Measurements from ENCODE around the gene MINPP1. TPM values are rescaled to one million over a fixed set of nuclear protein-coding genes. Genes with fewer than 3 reads are reported as not detected.
A peak's percentile ranks its signal among the peaks of the same experiment; 100 is the strongest.

Gene MINPP1
- total RNA-seq, 1 experiment from 2014 or later, result 25.5 TPM

DNA sequence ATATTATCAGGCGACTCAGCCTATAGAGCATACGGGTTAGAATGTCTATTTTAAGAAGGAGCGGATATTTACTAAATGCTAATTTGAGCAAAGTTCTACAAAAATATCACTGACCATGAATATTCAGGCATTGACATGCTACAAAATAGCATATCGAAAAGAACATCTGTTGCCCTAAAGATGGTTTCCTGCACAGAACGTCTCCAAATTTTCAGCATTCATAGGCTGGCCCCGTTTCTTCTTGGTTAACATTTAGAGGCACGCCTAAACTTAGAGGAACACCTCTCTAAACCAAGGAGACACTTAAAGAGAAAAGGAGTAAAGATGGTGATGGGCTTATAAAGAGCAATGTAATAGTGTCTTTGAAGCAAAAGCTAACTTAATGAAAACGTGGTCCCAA lies 1.3 kb upstream of the MINPP1 start:
- ChIA-PET CTCF (no interaction called here), POLR2A (interaction anchor here (0.7 to 1.2 kb wide), 2 partner anchors 16 to 1658 kb away, joined by 3 read pairs; no protein-coding TSS in a partner anchor)
- no peak for DNase-seq (ENCODE audit: low spot score)
- peaks cover 27% of the 10 kb centered on the region for H3K4me1 Mint-ChIP-seq
- H3K27ac Mint-ChIP-seq, result no peak overlapping the region
- no peak for ATAC-seq
- H3K36me3 Mint-ChIP-seq, result peaks cover 2% of the 10 kb centered on the region
- peak overlapping the region; percentile 95 for H3K4me3 Mint-ChIP-seq
- H3K27me3 Mint-ChIP-seq (ENCODE audit: low read depth), result peaks cover 14% of the 10 kb centered on the region; the same call in 1 of the 2 replicates
- H3K9me3 Mint-ChIP-seq, result no peaks in the 10 kb centered on the region
- TF ChIP-seq NFE2L1 (CRISPR knock-in tag; IDR thresholded peaks at IDR 0.05) (no peak), HMGA2 (CRISPR knock-in tag; IDR thresholded peaks at IDR 0.05) (no peak), NFYB (CRISPR knock-in tag; conservative IDR thresholded peaks at IDR 0.05; ENCODE audit: low read depth) (no peak)
- TF ChIP-seq, protein P1, sequence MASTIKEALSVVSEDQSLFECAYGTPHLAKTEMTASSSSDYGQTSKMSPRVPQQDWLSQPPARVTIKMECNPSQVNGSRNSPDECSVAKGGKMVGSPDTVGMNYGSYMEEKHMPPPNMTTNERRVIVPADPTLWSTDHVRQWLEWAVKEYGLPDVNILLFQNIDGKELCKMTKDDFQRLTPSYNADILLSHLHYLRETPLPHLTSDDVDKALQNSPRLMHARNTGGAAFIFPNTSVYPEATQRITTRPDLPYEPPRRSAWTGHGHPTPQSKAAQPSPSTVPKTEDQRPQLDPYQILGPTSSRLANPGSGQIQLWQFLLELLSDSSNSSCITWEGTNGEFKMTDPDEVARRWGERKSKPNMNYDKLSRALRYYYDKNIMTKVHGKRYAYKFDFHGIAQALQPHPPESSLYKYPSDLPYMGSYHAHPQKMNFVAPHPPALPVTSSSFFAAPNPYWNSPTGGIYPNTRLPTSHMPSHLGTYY (CRISPR knock-in tag; IDR thresholded peaks at IDR 0.05), result no peak
- TF ChIP-seq, protein P2, sequence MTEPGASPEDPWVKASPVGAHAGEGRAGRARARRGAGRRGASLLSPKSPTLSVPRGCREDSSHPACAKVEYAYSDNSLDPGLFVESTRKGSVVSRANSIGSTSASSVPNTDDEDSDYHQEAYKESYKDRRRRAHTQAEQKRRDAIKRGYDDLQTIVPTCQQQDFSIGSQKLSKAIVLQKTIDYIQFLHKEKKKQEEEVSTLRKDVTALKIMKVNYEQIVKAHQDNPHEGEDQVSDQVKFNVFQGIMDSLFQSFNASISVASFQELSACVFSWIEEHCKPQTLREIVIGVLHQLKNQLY (CRISPR knock-in tag; IDR thresholded peaks at IDR 0.05), result no peak

DNA sequence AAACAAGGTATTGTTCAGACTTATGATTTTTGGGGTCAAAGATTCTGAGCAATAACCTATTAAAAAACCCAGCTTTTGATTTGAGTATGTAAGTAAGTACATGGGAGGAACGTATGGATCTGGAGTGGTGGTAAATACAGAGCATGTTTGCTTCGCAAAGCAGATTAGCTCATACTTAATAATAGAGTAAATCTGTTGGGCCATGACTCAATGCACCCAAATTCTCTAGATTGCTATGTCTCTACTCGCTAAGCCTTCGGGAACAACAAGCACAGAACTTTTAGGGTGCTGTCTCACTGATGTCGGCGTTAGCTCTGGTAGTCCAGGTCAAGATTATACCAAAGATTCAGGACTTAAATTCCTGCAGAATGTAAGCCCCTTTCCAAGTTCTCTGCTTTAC lies 807 bp upstream of the MINPP1 start:
- no peak for DNase-seq (ENCODE audit: low spot score)
- CTCF ChIA-PET, result interaction anchor here (0.9 to 1.4 kb wide), 3 partner anchors 229 to 246 kb away, joined by 3 to 6 read pairs (median 3); no protein-coding TSS in a partner anchor
- ATAC-seq, result no peak

More for the DNA sequence above, 807 bp upstream of the MINPP1 start:
- POLR2A ChIA-PET, result interaction anchor here (1.1 to 1.6 kb wide), 4 partner anchors 16 to 358 kb away, joined by 3 to 4 read pairs (median 4); no protein-coding TSS in a partner anchor
- peak overlapping the region; percentile 92 for H3K27ac Mint-ChIP-seq
- H3K27me3 Mint-ChIP-seq (ENCODE audit: low read depth), result peaks cover 14% of the 10 kb centered on the region; the same call in 1 of the 2 replicates
- H3K36me3 Mint-ChIP-seq, result peaks cover 6% of the 10 kb centered on the region
- H3K4me3 Mint-ChIP-seq, result peak overlapping the region; percentile 95
- TF ChIP-seq NR1H2 (CRISPR knock-in tag; IDR thresholded peaks at IDR 0.05) (no peak), SMAD3 (CRISPR knock-in tag; IDR thresholded peaks at IDR 0.05; ENCODE audit: borderline replicate concordance) (no peak), E2F5 (CRISPR knock-in tag; IDR thresholded peaks at IDR 0.05) (no peak), KAT7 (CRISPR knock-in tag; IDR thresholded peaks at IDR 0.05; ENCODE audit: borderline replicate concordance) (no peak), E2F1 (CRISPR knock-in tag; IDR thresholded peaks at IDR 0.05) (no peak), NFYB (CRISPR knock-in tag; conservative IDR thresholded peaks at IDR 0.05; ENCODE audit: low read depth) (no peak), TP53 (CRISPR knock-in tag; IDR thresholded peaks at IDR 0.05) (no peak)
- TF ChIP-seq, protein P1 (CRISPR knock-in tag; IDR thresholded peaks at IDR 0.05), result no peak
- TF ChIP-seq, protein P3, sequence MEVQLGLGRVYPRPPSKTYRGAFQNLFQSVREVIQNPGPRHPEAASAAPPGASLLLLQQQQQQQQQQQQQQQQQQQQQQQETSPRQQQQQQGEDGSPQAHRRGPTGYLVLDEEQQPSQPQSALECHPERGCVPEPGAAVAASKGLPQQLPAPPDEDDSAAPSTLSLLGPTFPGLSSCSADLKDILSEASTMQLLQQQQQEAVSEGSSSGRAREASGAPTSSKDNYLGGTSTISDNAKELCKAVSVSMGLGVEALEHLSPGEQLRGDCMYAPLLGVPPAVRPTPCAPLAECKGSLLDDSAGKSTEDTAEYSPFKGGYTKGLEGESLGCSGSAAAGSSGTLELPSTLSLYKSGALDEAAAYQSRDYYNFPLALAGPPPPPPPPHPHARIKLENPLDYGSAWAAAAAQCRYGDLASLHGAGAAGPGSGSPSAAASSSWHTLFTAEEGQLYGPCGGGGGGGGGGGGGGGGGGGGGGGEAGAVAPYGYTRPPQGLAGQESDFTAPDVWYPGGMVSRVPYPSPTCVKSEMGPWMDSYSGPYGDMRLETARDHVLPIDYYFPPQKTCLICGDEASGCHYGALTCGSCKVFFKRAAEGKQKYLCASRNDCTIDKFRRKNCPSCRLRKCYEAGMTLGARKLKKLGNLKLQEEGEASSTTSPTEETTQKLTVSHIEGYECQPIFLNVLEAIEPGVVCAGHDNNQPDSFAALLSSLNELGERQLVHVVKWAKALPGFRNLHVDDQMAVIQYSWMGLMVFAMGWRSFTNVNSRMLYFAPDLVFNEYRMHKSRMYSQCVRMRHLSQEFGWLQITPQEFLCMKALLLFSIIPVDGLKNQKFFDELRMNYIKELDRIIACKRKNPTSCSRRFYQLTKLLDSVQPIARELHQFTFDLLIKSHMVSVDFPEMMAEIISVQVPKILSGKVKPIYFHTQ (CRISPR knock-in tag; IDR thresholded peaks at IDR 0.05), result no peak
- TF ChIP-seq, protein P4, sequence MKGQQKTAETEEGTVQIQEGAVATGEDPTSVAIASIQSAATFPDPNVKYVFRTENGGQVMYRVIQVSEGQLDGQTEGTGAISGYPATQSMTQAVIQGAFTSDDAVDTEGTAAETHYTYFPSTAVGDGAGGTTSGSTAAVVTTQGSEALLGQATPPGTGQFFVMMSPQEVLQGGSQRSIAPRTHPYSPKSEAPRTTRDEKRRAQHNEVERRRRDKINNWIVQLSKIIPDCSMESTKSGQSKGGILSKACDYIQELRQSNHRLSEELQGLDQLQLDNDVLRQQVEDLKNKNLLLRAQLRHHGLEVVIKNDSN (CRISPR knock-in tag; IDR thresholded peaks at IDR 0.05), result no peak
- no peaks in the 10 kb centered on the region for H3K9me3 Mint-ChIP-seq
- H3K4me1 Mint-ChIP-seq, result peaks cover 27% of the 10 kb centered on the region

Measured in WTC11 (cell line).